Measurements from ENCODE around the gene AFF3.

Gene AFF3

DNA sequence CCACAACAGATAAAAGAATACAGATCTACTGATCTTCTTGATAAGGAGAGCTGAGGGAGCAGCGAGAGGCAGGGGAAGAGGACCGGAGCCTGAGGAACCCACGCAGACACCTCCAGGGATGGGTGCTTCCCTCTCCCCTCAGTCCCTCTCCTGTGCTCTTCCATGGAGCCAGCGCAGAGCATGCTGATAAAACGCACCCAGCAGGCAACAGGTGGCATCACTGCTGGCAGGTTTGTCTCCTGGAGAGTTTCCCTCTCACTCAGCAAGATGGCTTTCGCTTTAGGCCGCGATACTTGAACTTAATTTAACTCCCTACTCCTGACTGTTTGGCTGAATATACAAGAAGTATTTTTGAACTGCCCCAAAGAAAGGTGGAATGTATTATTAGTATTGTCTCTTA is 489.5 kb downstream of the AFF3 start:
- no peak overlapping the region for H3K4me3 ChIP-seq (ENCODE audit: low read depth, low read length)
- TF ChIP-seq, protein P1, sequence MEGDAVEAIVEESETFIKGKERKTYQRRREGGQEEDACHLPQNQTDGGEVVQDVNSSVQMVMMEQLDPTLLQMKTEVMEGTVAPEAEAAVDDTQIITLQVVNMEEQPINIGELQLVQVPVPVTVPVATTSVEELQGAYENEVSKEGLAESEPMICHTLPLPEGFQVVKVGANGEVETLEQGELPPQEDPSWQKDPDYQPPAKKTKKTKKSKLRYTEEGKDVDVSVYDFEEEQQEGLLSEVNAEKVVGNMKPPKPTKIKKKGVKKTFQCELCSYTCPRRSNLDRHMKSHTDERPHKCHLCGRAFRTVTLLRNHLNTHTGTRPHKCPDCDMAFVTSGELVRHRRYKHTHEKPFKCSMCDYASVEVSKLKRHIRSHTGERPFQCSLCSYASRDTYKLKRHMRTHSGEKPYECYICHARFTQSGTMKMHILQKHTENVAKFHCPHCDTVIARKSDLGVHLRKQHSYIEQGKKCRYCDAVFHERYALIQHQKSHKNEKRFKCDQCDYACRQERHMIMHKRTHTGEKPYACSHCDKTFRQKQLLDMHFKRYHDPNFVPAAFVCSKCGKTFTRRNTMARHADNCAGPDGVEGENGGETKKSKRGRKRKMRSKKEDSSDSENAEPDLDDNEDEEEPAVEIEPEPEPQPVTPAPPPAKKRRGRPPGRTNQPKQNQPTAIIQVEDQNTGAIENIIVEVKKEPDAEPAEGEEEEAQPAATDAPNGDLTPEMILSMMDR (IDR thresholded peaks at IDR 0.05; ENCODE audit: control insufficient read depth, extremely low read depth, insufficient read depth): no peak
- DNase-seq (ENCODE audit: low read depth): no peak

DNA sequence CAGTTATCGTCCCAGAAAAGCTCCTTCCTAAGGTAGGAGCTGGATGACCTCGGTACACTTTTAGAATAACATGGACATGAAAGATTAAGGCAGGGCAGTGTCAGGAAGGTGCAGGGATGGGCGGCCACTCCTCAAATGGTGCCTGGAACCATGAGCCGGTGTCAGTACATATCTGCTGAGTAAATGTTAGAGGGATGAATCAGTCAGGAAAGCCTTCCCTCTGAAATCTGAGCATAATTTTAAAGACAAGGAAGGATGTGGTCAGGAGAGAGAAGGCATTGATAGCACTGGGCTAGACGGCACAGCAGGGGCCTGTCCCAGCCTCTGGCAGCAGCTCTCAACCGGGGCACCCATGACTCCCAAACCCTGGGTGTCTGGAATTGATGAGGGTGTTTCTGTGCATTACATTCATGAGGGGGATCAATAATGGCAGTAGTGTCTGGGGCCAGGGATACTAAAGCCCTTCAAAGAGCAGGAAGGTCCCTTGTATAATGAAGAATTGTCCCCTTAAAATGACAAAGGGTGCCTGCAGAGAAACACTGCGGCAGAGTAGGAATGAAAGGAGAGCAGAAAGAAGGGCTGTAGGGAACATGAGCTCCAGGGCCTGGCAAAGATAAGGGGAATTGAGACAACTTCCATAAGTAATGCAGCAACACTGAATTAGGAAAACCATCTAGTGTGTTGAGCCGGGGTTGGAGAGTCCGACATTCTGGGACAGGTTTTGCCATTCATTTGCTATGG is 490.3 kb downstream of the AFF3 start:
- no peak for DNase-seq (ENCODE audit: low read depth)
- no peak overlapping the region for H3K4me3 ChIP-seq (ENCODE audit: low read depth, low read length)
- TF ChIP-seq, protein P1 (IDR thresholded peaks at IDR 0.05; ENCODE audit: control insufficient read depth, extremely low read depth, insufficient read depth): no peak

DNA sequence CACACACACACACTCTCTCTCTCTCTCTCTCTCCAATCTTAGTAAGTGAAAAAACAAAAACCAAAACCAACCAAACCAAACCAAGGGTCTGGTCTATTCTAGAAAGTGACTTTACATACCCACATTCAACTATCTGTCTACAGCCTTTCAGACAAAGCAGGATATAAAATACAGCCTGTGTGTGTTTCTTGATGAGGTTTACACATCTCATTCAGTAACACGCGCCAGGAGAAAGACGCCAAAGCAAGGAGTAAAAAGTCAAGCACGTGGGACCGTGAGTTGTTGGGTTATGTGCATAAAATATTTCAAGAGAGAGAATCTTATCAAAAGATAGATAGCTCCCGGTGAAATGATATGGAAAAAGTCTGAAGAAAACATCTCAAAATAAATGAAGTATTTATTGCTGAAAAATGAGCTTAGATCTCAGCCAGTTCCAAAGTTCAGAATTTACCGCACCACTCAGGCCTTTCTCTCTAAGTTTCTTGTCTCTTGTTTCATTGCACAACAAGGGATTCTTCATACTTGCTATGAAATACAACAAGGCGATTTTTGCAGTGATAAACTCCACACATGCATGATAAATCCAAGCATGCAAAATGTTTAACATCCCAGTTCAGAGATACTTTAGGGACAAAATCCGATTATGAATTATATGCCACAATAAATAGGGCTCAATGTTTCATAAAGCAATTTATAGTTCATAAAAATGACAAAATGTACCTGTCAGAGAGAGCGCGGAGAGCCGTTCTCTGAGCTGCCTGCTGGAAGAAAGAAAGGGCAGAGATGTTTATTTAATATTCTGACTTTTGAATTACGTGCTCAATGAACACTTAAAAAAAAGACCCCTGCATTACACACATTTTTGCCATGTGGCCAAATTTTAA is 493.2 kb downstream of the AFF3 start:
- TF ChIP-seq, protein P1 (IDR thresholded peaks at IDR 0.05; ENCODE audit: control insufficient read depth, extremely low read depth, insufficient read depth): no peak
- DNase-seq (ENCODE audit: low read depth): no peak
- no peak overlapping the region for H3K4me3 ChIP-seq (ENCODE audit: low read depth, low read length)

DNA sequence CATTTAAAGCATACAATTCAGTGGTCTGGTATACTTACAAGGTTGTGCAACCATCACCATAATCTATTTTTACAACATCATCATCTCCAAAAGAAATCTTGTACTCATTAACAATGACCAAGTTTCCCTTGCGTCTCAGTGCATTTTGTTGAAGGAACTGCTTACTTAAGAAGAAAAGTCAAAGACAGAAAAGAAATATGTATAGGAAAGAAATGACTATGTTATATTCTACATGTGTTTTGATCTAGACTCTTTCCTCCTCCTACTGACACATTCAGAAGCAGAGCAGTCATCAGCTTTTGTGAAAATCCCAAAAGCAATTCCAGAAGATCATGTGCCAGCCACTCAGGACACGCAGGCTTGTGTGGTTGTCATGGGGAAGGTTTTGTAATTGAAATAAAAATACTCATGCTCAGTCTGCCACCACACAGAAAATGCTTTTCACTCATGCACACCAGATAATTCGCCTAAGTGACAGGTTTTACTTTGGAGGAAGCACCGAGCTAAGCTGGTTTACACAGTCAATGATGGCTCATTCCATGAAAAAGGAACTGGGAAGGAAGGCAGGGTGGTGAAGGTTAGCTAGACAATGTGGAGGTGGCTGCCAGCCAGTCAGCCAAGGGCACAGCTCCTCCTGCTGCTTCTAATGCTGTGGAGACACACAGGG is 494.1 kb downstream of the AFF3 start:
- DNase-seq (ENCODE audit: low read depth): no peak
- TF ChIP-seq, protein P1 (IDR thresholded peaks at IDR 0.05; ENCODE audit: control insufficient read depth, extremely low read depth, insufficient read depth): no peak
- no peak overlapping the region for H3K4me3 ChIP-seq (ENCODE audit: low read depth, low read length)

DNA sequence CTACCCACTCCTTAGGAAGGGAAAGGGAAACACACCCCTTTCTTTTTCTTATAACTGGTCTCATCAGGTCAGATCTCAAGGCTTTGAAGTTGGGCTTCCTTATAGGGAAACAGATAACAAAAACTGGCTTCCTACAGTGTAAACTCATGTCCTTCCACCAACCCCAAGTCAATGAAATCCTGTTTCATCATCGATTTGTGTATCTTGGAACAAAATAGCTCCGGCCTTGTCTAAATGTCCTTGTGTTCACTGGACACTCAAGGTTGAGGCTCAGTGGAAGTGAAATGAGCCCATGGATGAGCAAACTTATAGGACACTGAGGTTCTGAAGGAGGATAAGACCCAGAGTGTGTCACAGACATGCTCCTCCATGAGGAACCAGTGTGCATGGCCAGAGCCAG is 496.4 kb downstream of the AFF3 start:
- TF ChIP-seq, protein P1 (IDR thresholded peaks at IDR 0.05; ENCODE audit: control insufficient read depth, extremely low read depth, insufficient read depth): no peak
- no peak for DNase-seq (ENCODE audit: low read depth)
- no peak overlapping the region for H3K4me3 ChIP-seq (ENCODE audit: low read depth, low read length)

DNA sequence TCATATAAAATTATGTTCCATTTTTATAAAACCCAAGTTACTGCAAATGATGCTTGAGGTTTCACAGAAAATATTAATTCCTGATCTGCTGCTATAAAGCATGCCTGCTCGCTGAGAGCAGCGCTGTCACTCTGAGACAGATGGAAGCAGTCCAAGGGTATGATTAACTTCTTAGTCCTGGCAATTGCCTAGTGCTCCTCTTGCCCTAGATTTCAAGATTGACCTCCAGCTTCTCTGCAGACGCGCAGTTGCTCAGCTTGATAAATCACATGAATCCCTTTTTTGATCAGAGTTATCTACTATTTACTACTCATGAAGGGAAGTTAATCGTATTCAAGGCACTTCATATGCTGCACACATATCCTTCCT is 498.0 kb downstream of the AFF3 start:
- no peak for DNase-seq (ENCODE audit: low read depth)
- TF ChIP-seq, protein P1 (IDR thresholded peaks at IDR 0.05; ENCODE audit: control insufficient read depth, extremely low read depth, insufficient read depth): no peak
- no peak overlapping the region for H3K4me3 ChIP-seq (ENCODE audit: low read depth, low read length)

Measured in LNCaP clone FGC (cell line).